H1 (cell line): ENCODE measurements around the gene DHRS2. TPM values are rescaled to one million over a fixed set of nuclear protein-coding genes. Genes with fewer than 3 reads are reported as not detected.

Source experiments
- CTCF ChIA-PET: fragments of 300-600 bp; sonication (Branson Sonifier 250); formaldehyde crosslinking; loops from one replicate; lab custom pipeline; 2021; ENCODE audit not compliant: partially characterized antibody; lab: Charles Lee
- POLR2A ChIA-PET: fragments of 300-600 bp; sonication (Branson Sonifier 250); formaldehyde crosslinking; loops from one replicate; lab custom pipeline; 2021; ENCODE audit warnings: inconsistent platforms; ENCODE audit not compliant: partially characterized antibody; lab: Charles Lee
- DNase-seq, 2 experiments: peaks; one replicate each; pipeline versions ENCODE4 v3.0.0 to v3.0.0-alpha.2; 2010 to 2022; ENCODE audit warnings: low spot score in 2 of 2, low read depth in 1 of 2, mixed read lengths in 1 of 2
- FAIRE-seq: peaks from 2 replicates; lab custom pipeline; 2011; peaks lifted over from hg19 to GRCh38; lab: Jason Lieb, UNC
- H2AFZ ChIP-seq: 2 replicates; pipeline ENCODE4 v1.8.1; 2012; ENCODE audit warnings: low read length, inconsistent platforms
- H2AK5ac ChIP-seq: 2 replicates; pipeline ENCODE4 v1.6.1; 2013; ENCODE audit warnings: low read depth, low read length
- H2BK120ac ChIP-seq: replicated peaks from 2 replicates; pipeline ENCODE3; 2013; ENCODE audit warnings: low read depth, low read length, inconsistent platforms
- H2BK12ac ChIP-seq: 2 replicates; pipeline ENCODE4 v1.6.1; 2013; ENCODE audit warnings: low read depth, low read length
- H2BK15ac ChIP-seq: 2 replicates; pipeline ENCODE4 v1.6.1; 2013; ENCODE audit warnings: low read length
- H2BK20ac ChIP-seq: 2 replicates; pipeline ENCODE4 v1.6.1; 2013; ENCODE audit warnings: low read length
- H2BK5ac ChIP-seq: 2 replicates; pipeline ENCODE4 v1.6.1; 2013; ENCODE audit warnings: low read depth, low read length
- H3K14ac ChIP-seq: 2 replicates; pipeline ENCODE4 v1.6.1; 2013; ENCODE audit warnings: inconsistent platforms; ENCODE audit not compliant: insufficient read length
- H3K18ac ChIP-seq: 2 replicates; pipeline ENCODE4 v1.6.1; 2013; ENCODE audit warnings: low read length; ENCODE audit errors: extremely low read depth
- H3K23ac ChIP-seq: 2 replicates; pipeline ENCODE4 v1.6.1; 2013; ENCODE audit warnings: inconsistent platforms; ENCODE audit not compliant: insufficient read length
- H3K23me2 ChIP-seq: 2 replicates; pipeline ENCODE4 v1.6.1; 2013; ENCODE audit warnings: low read depth, low read length
- H3K27ac ChIP-seq: 2 replicates; pipeline ENCODE4 v1.6.1; 2011; ENCODE audit warnings: low read depth, low read length, inconsistent platforms
- H3K27me3 ChIP-seq, 4 experiments: replicated peaks in 1 of 4; 1 replicate in 1 of 4; 2 replicates in 3 of 4; pipeline versions ENCODE4 v1.6.1 to v1.8.1; 2011 to 2013; ENCODE audit warnings: low read length in 3 of 4, mild to moderate bottlenecking in 3 of 4, inconsistent platforms in 2 of 4, mixed read lengths in 2 of 4, moderate library complexity in 1 of 4; ENCODE audit not compliant: control insufficient read depth in 3 of 4, insufficient read depth in 3 of 4; ENCODE audit errors: extremely low read depth in 1 of 4
- H3K36me3 ChIP-seq, 4 experiments: 2 replicates each; pipeline versions ENCODE4 v1.6.1 to v1.8.1; 2011 to 2013; ENCODE audit warnings: mild to moderate bottlenecking in 4 of 4, low read length in 3 of 4, moderate library complexity in 2 of 4, control low read depth in 1 of 4, inconsistent platforms in 1 of 4; ENCODE audit not compliant: insufficient read depth in 4 of 4, control insufficient read depth in 2 of 4
- H3K4ac ChIP-seq: replicated peaks from 2 replicates; pipeline ENCODE3; 2013; ENCODE audit warnings: low read length, low read depth, mixed read lengths, inconsistent platforms; ENCODE audit not compliant: insufficient read length
- H3K4me1 ChIP-seq, 4 experiments: replicated peaks in 1 of 4; 1 replicate in 1 of 4; 2 replicates in 3 of 4; pipeline versions ENCODE4 v1.6.1 to v1.8.1; 2011 to 2013; ENCODE audit warnings: low read length in 3 of 4, inconsistent platforms in 2 of 4, mixed read lengths in 1 of 4; ENCODE audit not compliant: insufficient read depth in 4 of 4, control insufficient read depth in 3 of 4
- H3K4me2 ChIP-seq, 2 experiments: 2 replicates each; pipeline versions ENCODE4 v1.6.1 to v1.8.1; 2011 to 2013; ENCODE audit warnings: low read depth in 2 of 2, low read length in 2 of 2, control low read depth in 1 of 2, inconsistent platforms in 1 of 2, mild to moderate bottlenecking in 1 of 2; ENCODE audit not compliant: insufficient read depth in 1 of 2
- H3K4me3 ChIP-seq, 4 experiments: fragments of 200-600, 300-600 bp in 1 of 4; sonication (generic), shearing (Covaris generic), sonication (Bioruptor Twin) in 1 of 4; 2 replicates each; pipeline versions ENCODE4 v1.5.1 to v1.8.1; 2011 to 2016; ENCODE audit warnings: low read length in 4 of 4, low read depth in 3 of 4, control low read depth in 2 of 4, inconsistent platforms in 2 of 4, mild to moderate bottlenecking in 2 of 4, mixed read lengths in 1 of 4, moderate library complexity in 1 of 4; ENCODE audit not compliant: insufficient read depth in 2 of 4; ENCODE audit errors: extremely low read depth in 1 of 4
- H3K56ac ChIP-seq: replicated peaks from 2 replicates; pipeline ENCODE3; 2013; ENCODE audit warnings: low read depth, mild to moderate bottlenecking, mixed read lengths, low read length, inconsistent platforms; ENCODE audit not compliant: insufficient read length
- H3K79me1 ChIP-seq: 2 replicates; pipeline ENCODE4 v1.6.1; 2013; ENCODE audit warnings: low read depth, low read length, control low read depth
- H3K79me2 ChIP-seq, 2 experiments: 2 replicates each; pipeline versions ENCODE4 v1.6.1 to v1.8.1; 2012 to 2013; ENCODE audit warnings: low read length in 2 of 2, mild to moderate bottlenecking in 2 of 2, inconsistent platforms in 1 of 2; ENCODE audit not compliant: insufficient read depth in 2 of 2, control insufficient read depth in 1 of 2
- H3K9ac ChIP-seq, 4 experiments: replicated peaks in 1 of 4; 1 replicate in 1 of 4; 2 replicates in 3 of 4; pipeline versions ENCODE4 v1.6.1 to v1.8.1; 2011 to 2013; ENCODE audit warnings: low read depth in 3 of 4, low read length in 3 of 4, control low read depth in 2 of 4, mild to moderate bottlenecking in 2 of 4, moderate library complexity in 2 of 4, inconsistent platforms in 1 of 4; ENCODE audit errors: extremely low read depth in 1 of 4
- H3K9me3 ChIP-seq, 2 experiments: 2 replicates each; pipeline versions ENCODE4 v1.6.1 to v1.8.1; 2012 to 2013; ENCODE audit warnings: mild to moderate bottlenecking in 2 of 2, moderate library complexity in 2 of 2, control low read depth in 1 of 2, inconsistent platforms in 1 of 2, low read depth in 1 of 2, low read length in 1 of 2, mixed read lengths in 1 of 2; ENCODE audit not compliant: insufficient read depth in 2 of 2
- H4K20me1 ChIP-seq, 2 experiments: replicated peaks in 1 of 2; 2 replicates each; pipeline versions ENCODE3 to v1.8.1; 2011 to 2013; ENCODE audit warnings: inconsistent platforms in 2 of 2, low read length in 2 of 2, mild to moderate bottlenecking in 1 of 2; ENCODE audit not compliant: insufficient read depth in 2 of 2, control insufficient read depth in 1 of 2
- H4K5ac ChIP-seq: 2 replicates; pipeline ENCODE4 v1.6.1; 2013; ENCODE audit warnings: low read length, low read depth, mixed read lengths, inconsistent platforms; ENCODE audit not compliant: insufficient read length
- H4K8ac ChIP-seq: 2 replicates; pipeline ENCODE4 v1.8.0; 2013; ENCODE audit warnings: mild to moderate bottlenecking, moderate library complexity, low read length, inconsistent platforms; ENCODE audit not compliant: insufficient read depth; ENCODE audit errors: extremely low read depth
- H4K91ac ChIP-seq: replicated peaks from 2 replicates; pipeline ENCODE3; 2013; ENCODE audit warnings: low read length, mixed read lengths, inconsistent platforms; ENCODE audit not compliant: insufficient read length
- PHF8 ChIP-seq: fragments of 200-600 bp; sonication (generic); conservative IDR thresholded peaks from 2 replicates; pipeline ENCODE4 v1.7.1; 2012; ENCODE audit warnings: low read depth, mild to moderate bottlenecking, inconsistent platforms, low read length, moderate library complexity
- WGBS, 2 experiments: shearing (Covaris generic) in 1 of 2; methylation state at CpG; one replicate each; pipeline versions ENCODE4 v1.1.6 to v1.1.7; 2013 to 2015; ENCODE audit warnings: low lambda C conversion rate in 2 of 2, mixed read lengths in 2 of 2, inconsistent platforms in 1 of 2, low coverage in 1 of 2, missing lambda C conversion rate in 1 of 2; ENCODE audit not compliant: insufficient replicate concordance in 2 of 2, insufficient coverage in 1 of 2, insufficient read length in 1 of 2; ENCODE audit errors: extremely low coverage in 1 of 2, missing lambda C conversion rate in 1 of 2; 5-methylcytosine and 5-hydroxymethylcytosine counted together
- polyA plus RNA-seq, 7 experiments: library from polyadenylated mRNA; depleted of rRNA in 3 of 7; stranded (reverse) in 5 of 7; unstranded in 2 of 7; fragments of >200 nt in 5 of 7; fragments of 200-250 nt in 2 of 7; gene quantifications; 1 replicate in 5 of 7; 2 replicates in 1 of 7; 4 replicates in 1 of 7; pipeline versions ENCODE4 v1.2.1 to v1.2.3, GENCODE V29; 2011 to 2013; ENCODE audit warnings: missing spikeins in 2 of 7, mixed read lengths in 2 of 7
- total RNA-seq: library from RNA; stranded (reverse); fragmentation: NEBNext Ultra II Directional; extraction: Animal tissue kit (Norgen Biotek cat#: 25700); gene quantifications from 2 replicates; pipeline ENCODE4 v1.2.1, GENCODE V29; 2021

The DHRS2 gene
- total and polyA plus RNA-seq, 2 of the 8 experiments (the other 6 are each of a cell fraction or from before 2014, with no cell fraction given), result 1.1 to 3.5 TPM

GRCh38 chr14:23667134-23667533 is 31.0 kb downstream of the DHRS2 start:
- no peak overlapping the region for H2BK120ac ChIP-seq
- no peak overlapping the region for H2AFZ ChIP-seq
- H4K5ac ChIP-seq, result no peak overlapping the region
- FAIRE-seq (no peak), DNase-seq (no peak)
- H3K23ac ChIP-seq, result no peak overlapping the region
- no peaks in the 10 kb centered on the region for H3K4me1 ChIP-seq
- no peak overlapping the region for H2BK12ac ChIP-seq
- CTCF ChIA-PET, result interaction anchor here (0.8 to 4.3 kb wide), 9 partner anchors 9 to 263 kb away, joined by 3 to 45 read pairs (median 5); no protein-coding TSS in a partner anchor
- H3K18ac ChIP-seq, result no peak overlapping the region
- no peak overlapping the region for H3K27ac ChIP-seq
- H3K9me3 ChIP-seq, result no peaks in the 10 kb centered on the region; a peak in 1 of 4 replicates
- H3K4me3 ChIP-seq, result no peak overlapping the region
- H4K91ac ChIP-seq, result no peak overlapping the region
- no peak overlapping the region for H3K4ac ChIP-seq
- H2BK20ac ChIP-seq, result no peak overlapping the region
- no peak overlapping the region for H3K9ac ChIP-seq
- TF ChIP-seq PHF8, result no peak
- no peaks in the 10 kb centered on the region; a peak in 1 of 7 replicates for H3K27me3 ChIP-seq
- 75% methylated on average over 3 of the region's 3 CpGs; no CpG with 5 or more reads in 1 of the 2 experiments for WGBS, 2 experiments
- H2BK15ac ChIP-seq, result no peak overlapping the region
- H4K20me1 ChIP-seq, result no peaks in the 10 kb centered on the region
- H2AK5ac ChIP-seq, result no peak overlapping the region
- H2BK5ac ChIP-seq, result no peak overlapping the region
- H3K14ac ChIP-seq, result no peak overlapping the region
- H3K56ac ChIP-seq, result no peak overlapping the region
- POLR2A ChIA-PET, result interaction anchor here (0.7 to 0.9 kb wide), 2 partner anchors 26 to 245 kb away, joined by 3 read pairs; no protein-coding TSS in a partner anchor
- no peaks in the 10 kb centered on the region for H3K79me2 ChIP-seq
- no peaks in the 10 kb centered on the region; the same call in 1 of the 2 replicates for H3K23me2 ChIP-seq
- H3K79me1 ChIP-seq, result no peaks in the 10 kb centered on the region
- H3K4me2 ChIP-seq, result no peak overlapping the region
- no peaks in the 10 kb centered on the region for H3K36me3 ChIP-seq
- H4K8ac ChIP-seq, result no peak overlapping the region
